Astrocyte of the cerebellum (primary cell): ENCODE measurements around the gene DHCR7.
"Not testable (repeated sequence)": the region's sequence is repeated elsewhere in the genome, so short reads cannot be mapped to it uniquely, and the experiment has no call there.

Experiments used
- DNase-seq: peaks from one replicate; pipeline ENCODE4 v3.0.0-alpha.2; 2011; ENCODE audit warnings: low read depth
- H3K4me3 ChIP-seq: 2 replicates; pipeline ENCODE4 v1.5.1; 2011; ENCODE audit warnings: mild to moderate bottlenecking, low read depth, low read length, moderate library complexity
- CTCF ChIP-seq: IDR thresholded peaks from 2 replicates; pipeline ENCODE4 v1.5.1; 2012; ENCODE audit warnings: low read length, low read depth, moderate library complexity, mild to moderate bottlenecking; ENCODE audit errors: missing control alignments
- in situ Hi-C: cut with HindIII; loops from 2 replicates; pipeline ENCODE4 v1.10.0; 2017; ENCODE audit warnings: low sequenced_read_pairs

The DHCR7 gene

DNA sequence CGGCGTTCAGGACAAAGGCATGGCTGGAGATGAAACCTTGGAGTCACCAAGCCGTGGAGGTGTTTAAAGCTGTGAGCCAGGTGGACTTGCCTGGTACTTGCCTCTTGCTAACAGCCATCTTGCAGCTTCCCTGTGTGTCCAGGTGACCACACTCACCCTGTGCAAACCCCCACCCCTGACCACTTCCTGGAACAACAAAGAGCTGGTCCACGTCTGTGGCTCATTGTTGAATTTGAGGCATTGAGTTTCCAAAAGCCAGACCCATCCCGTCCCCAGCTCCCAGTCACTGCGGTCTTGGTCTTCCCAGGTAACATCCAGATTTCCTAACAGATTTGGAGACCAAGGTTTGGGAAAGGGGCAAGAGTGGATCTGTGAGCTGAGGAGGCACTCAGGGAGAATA, 18.5 kb downstream of the DHCR7 start:
- no peak for TF ChIP-seq CTCF
- no peak for DNase-seq
- in situ Hi-C loops: no loop called here
- no peak overlapping the region for H3K4me3 ChIP-seq

DNA sequence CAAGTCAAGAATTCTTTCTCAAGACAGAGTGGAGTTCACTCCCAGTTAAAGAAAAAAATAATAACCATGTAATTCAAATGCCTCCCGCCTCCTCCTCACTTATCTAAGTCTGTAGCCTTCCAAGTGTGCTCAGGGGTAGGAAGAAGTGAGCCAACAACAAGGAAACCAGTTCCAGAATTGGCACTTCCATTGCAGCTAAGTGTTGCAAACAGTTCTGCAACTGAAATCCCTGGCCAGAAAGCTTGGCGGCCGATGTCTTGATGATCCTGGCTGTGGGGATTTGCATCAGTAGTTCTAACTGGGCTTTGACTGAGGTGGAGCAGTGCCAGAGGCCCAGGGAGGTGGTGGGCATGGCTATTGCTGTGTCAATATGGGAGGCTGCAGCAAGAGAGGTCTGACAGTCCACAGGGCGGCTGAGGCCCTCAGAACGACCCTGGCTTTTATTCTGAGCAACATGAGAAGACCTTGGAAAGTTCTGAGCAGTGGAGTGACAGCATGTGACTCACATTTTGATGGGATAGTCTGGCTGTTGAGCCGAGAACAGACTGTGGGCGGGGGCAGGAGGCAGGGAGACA, 19.2 kb downstream of the DHCR7 start:
- TF ChIP-seq CTCF: no peak
- in situ Hi-C loops: no loop called here
- DNase-seq: no peak
- H3K4me3 ChIP-seq: no peak overlapping the region

DNA sequence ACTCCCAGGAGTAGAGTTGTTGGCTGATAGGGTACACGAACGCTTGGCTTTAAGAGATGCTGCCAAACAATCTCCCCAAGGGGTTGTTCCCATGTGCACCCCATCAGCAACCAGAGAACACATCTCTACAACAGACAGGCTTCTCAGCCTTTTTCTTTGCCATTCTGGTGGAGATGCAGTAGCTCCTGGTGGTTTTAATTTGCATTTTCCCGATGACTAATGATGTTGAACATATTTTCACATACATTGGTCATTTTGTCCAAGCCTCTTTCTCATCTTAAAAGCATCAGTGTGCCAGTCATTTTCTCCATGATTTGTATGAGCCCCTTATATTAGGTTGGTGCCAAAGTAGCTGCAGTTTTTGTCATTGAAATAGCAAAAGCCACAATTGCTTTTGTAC, 21.8 kb downstream of the DHCR7 start:
- no peak for DNase-seq
- no peak for TF ChIP-seq CTCF

GRCh38 chr11:71425860-71426259, 22.3 kb downstream of the DHCR7 start:
- DNase-seq: no peak
- H3K4me3 ChIP-seq: no peak overlapping the region
- in situ Hi-C loops: no loop called here
- no peak for TF ChIP-seq CTCF

More for the DNA sequence above, 21.8 kb downstream of the DHCR7 start:
- no peak overlapping the region for H3K4me3 ChIP-seq
- in situ Hi-C loops: no loop called here

GRCh38 chr11:71425409-71425808, 22.8 kb downstream of the DHCR7 start:
- no peak overlapping the region for H3K4me3 ChIP-seq
- no peak for DNase-seq
- in situ Hi-C loops: no loop called here
- no peak for TF ChIP-seq CTCF

GRCh38 chr11:71423181-71423790, 24.9 kb downstream of the DHCR7 start:
- TF ChIP-seq CTCF: no peak
- no peak overlapping the region for H3K4me3 ChIP-seq
- DNase-seq: no peak
- in situ Hi-C loops: no loop called here

- DNase-seq, in situ Hi-C loops, H3K4me3 ChIP-seq: not testable (repeated sequence)
Observed at GRCh38 chr11:71422318-71422717, 25.9 kb downstream of the DHCR7 start.
